OCI-LY1 (cell line): ENCODE measurements around the gene RYK.

Experiments
- CTCF ChIP-seq: fragments of 200-600 bp; sonication (generic), shearing (Covaris generic); IDR thresholded peaks from 2 replicates; pipeline ENCODE4 v1.5.1; 2017; ENCODE audit warnings: mild to moderate bottlenecking, antibody characterized with exemption, low read length, moderate library complexity, mixed read lengths
- EZH2 ChIP-seq: fragments of 200-600 bp; sonication (generic), shearing (Covaris generic); IDR thresholded peaks from 2 replicates; pipeline ENCODE4 v1.8.0; 2017; ENCODE audit warnings: borderline replicate concordance, mixed run types, mild to moderate bottlenecking, antibody characterized with exemption, low read length, moderate library complexity, mixed read lengths

GRCh38 chr3:134232951-134233350 is 17.7 kb downstream of the RYK start:
- TF ChIP-seq CTCF: no peak
- TF ChIP-seq EZH2: no peak
